DND-41 (cell line): ENCODE data around the gene XXYLT1.

Experiments
- ATAC-seq: fragments of 200-7000 bp; cut with Tn5 transposase; 3 replicates; pipeline ENCODE4 v1.9.1; 2021; ENCODE audit warnings: low read depth; ENCODE audit not compliant: insufficient read depth
- DNase-seq: peaks from one replicate; pipeline ENCODE4 v3.0.0-alpha.2; 2020
- H2AFZ ChIP-seq: 2 replicates; pipeline ENCODE4 v1.6.0; 2012; ENCODE audit warnings: low read depth, low read length
- H3K27ac ChIP-seq: 2 replicates; pipeline ENCODE4 v1.5.1; 2012; ENCODE audit warnings: low read length, inconsistent platforms
- H3K27me3 ChIP-seq: fragments of 200-600 bp; sonication (generic); 2 replicates; pipeline ENCODE4 v1.6.0; 2012; ENCODE audit warnings: low read length, mild to moderate bottlenecking, inconsistent platforms; ENCODE audit not compliant: insufficient read depth, poor library complexity
- H3K36me3 ChIP-seq: 2 replicates; pipeline ENCODE4 v1.5.1; 2012; ENCODE audit warnings: low read length, inconsistent platforms; ENCODE audit not compliant: insufficient read depth
- H3K4me1 ChIP-seq: 2 replicates; pipeline ENCODE4 v1.5.1; 2012; ENCODE audit warnings: mild to moderate bottlenecking, low read length; ENCODE audit not compliant: insufficient read depth
- H3K4me2 ChIP-seq: 2 replicates; pipeline ENCODE4 v1.6.0; 2012; ENCODE audit warnings: mild to moderate bottlenecking, moderate library complexity, low read length, inconsistent platforms; ENCODE audit not compliant: insufficient read depth
- H3K4me3 ChIP-seq, 2 experiments: fragments of 200-600 bp in 1 of 2; shearing (Covaris generic) in 1 of 2; 2 replicates each; pipeline ENCODE4 v1.5.1; 2012 to 2016; ENCODE audit warnings: inconsistent platforms in 2 of 2, low read length in 2 of 2, mild to moderate bottlenecking in 2 of 2, low read depth in 1 of 2, moderate library complexity in 1 of 2
- H3K79me2 ChIP-seq: 2 replicates; pipeline ENCODE4 v1.6.0; 2012; ENCODE audit warnings: low read length, inconsistent platforms; ENCODE audit not compliant: insufficient read depth
- H3K9ac ChIP-seq: 2 replicates; pipeline ENCODE4 v1.6.0; 2012; ENCODE audit warnings: low read depth, mild to moderate bottlenecking, inconsistent platforms, low read length, moderate library complexity
- H3K9me3 ChIP-seq: 2 replicates; pipeline ENCODE4 v1.5.1; 2012; ENCODE audit warnings: low read length, moderate library complexity, mild to moderate bottlenecking, inconsistent platforms; ENCODE audit not compliant: insufficient read depth, severe bottlenecking
- H4K20me1 ChIP-seq: 2 replicates; pipeline ENCODE4 v1.6.0; 2012; ENCODE audit warnings: low read length; ENCODE audit not compliant: insufficient read depth
- CTCF ChIP-seq: IDR thresholded peaks from 2 replicates; pipeline ENCODE4 v1.5.1; 2012; ENCODE audit warnings: borderline replicate concordance, low read length, moderate library complexity, mild to moderate bottlenecking; ENCODE audit not compliant: poor library complexity, severe bottlenecking; ENCODE audit errors: extremely low read depth
- EZH2 ChIP-seq: IDR thresholded peaks from 3 replicates; pipeline ENCODE4 v1.6.1; 2012; ENCODE audit warnings: borderline replicate concordance, low read depth, mild to moderate bottlenecking, moderate library complexity, low read length, inconsistent platforms; ENCODE audit not compliant: severe bottlenecking

XXYLT1 gene

GRCh38 chr3:195212033-195212748 lies 58.8 kb downstream of the XXYLT1 start:
- Histone ChIP-seq H3K9ac (no peak overlapping the region), H3K4me1 (no peaks in the 10 kb centered on the region), H4K20me1 (peaks cover 53% of the 10 kb centered on the region; the same call in 1 of the 2 replicates), H2AFZ (no peak overlapping the region), H3K27me3 (no peaks in the 10 kb centered on the region), H3K4me2 (no peak overlapping the region), H3K79me2 (peaks cover 8% of the 10 kb centered on the region; the same call in 1 of the 2 replicates), H3K27ac (no peak overlapping the region), H3K36me3 (no peaks in the 10 kb centered on the region), H3K4me3 (no peak overlapping the region), H3K9me3 (no peaks in the 10 kb centered on the region)
- TF ChIP-seq EZH2 (no peak), CTCF (no peak)
- DNase-seq (no peak), ATAC-seq (no peak)

GRCh38 chr3:195210266-195210973 lies 60.5 kb downstream of the XXYLT1 start:
- H3K4me2 ChIP-seq: no peak overlapping the region
- no peak overlapping the region for H3K4me3 ChIP-seq

GRCh38 chr3:195209847-195210265 lies 61.1 kb downstream of the XXYLT1 start:
- H2AFZ ChIP-seq: no peak overlapping the region
- no peaks in the 10 kb centered on the region for H3K9me3 ChIP-seq
- no peak overlapping the region for H3K27ac ChIP-seq
- no peak overlapping the region for H3K9ac ChIP-seq
- no peaks in the 10 kb centered on the region for H3K27me3 ChIP-seq
- no peak overlapping the region for H3K4me2 ChIP-seq
- DNase-seq: no peak
- peaks cover 8% of the 10 kb centered on the region; the same call in 1 of the 2 replicates for H3K79me2 ChIP-seq
- ATAC-seq: no peak
- no peak overlapping the region for H3K4me3 ChIP-seq
- no peaks in the 10 kb centered on the region for H3K4me1 ChIP-seq
- peaks cover 56% of the 10 kb centered on the region; the same call in 1 of the 2 replicates for H4K20me1 ChIP-seq
- TF ChIP-seq EZH2 (no peak), CTCF (no peak)
- H3K36me3 ChIP-seq: no peaks in the 10 kb centered on the region

More at GRCh38 chr3:195210266-195210973, 60.5 kb downstream of the XXYLT1 start:
- Histone ChIP-seq H3K9me3 (no peaks in the 10 kb centered on the region), H3K9ac (no peak overlapping the region), H3K27me3 (no peaks in the 10 kb centered on the region), H2AFZ (no peak overlapping the region), H3K27ac (no peak overlapping the region), H3K36me3 (no peaks in the 10 kb centered on the region), H3K4me1 (no peaks in the 10 kb centered on the region), H4K20me1 (peaks cover 56% of the 10 kb centered on the region; the same call in 1 of the 2 replicates), H3K79me2 (peaks cover 8% of the 10 kb centered on the region; the same call in 1 of the 2 replicates)
- TF ChIP-seq EZH2: no peak
- no peak for TF ChIP-seq CTCF
- DNase-seq (no peak), ATAC-seq (no peak)
